OCI-LY1 (cell line): ENCODE measurements around the gene PNMA8B.

Experiments
- H2AFZ ChIP-seq: fragments of 200-600 bp; sonication (generic), shearing (Covaris generic); 2 replicates; pipeline ENCODE4 v1.6.0; 2014; ENCODE audit warnings: antibody characterized with exemption, mild to moderate bottlenecking, low read length
- H3F3A ChIP-seq: fragments of 200-600 bp; sonication (generic), shearing (Covaris generic); 2 replicates; pipeline ENCODE4 v1.6.0; 2014; ENCODE audit warnings: mild to moderate bottlenecking, antibody characterized with exemption, low read length, moderate library complexity; ENCODE audit not compliant: insufficient read depth
- H3K27ac ChIP-seq: fragments of 200-600 bp; sonication (generic); 2 replicates; pipeline ENCODE4 v1.5.1; 2014; ENCODE audit warnings: low read length, mixed run types, mild to moderate bottlenecking, low read depth; ENCODE audit not compliant: poor library complexity, severe bottlenecking
- H3K27me3 ChIP-seq: fragments of 200-600 bp; sonication (generic); 2 replicates; pipeline ENCODE4 v1.6.0; 2014; ENCODE audit warnings: antibody characterized with exemption, mild to moderate bottlenecking, low read length, moderate library complexity; ENCODE audit not compliant: insufficient read depth
- H3K36me3 ChIP-seq: fragments of 200-600 bp; sonication (generic); 2 replicates; pipeline ENCODE4 v1.6.1; 2014; ENCODE audit warnings: mild to moderate bottlenecking, antibody characterized with exemption, low read length, moderate library complexity, mixed read lengths; ENCODE audit not compliant: insufficient read depth
- H3K4me1 ChIP-seq: fragments of 200-600 bp; sonication (generic); 2 replicates; pipeline ENCODE4 v1.5.1; 2014; ENCODE audit warnings: mild to moderate bottlenecking, low read length, moderate library complexity; ENCODE audit not compliant: insufficient read depth, severe bottlenecking
- H3K4me2 ChIP-seq: fragments of 200-600 bp; sonication (generic), shearing (Covaris generic); 2 replicates; pipeline ENCODE4 v1.6.1; 2014; ENCODE audit warnings: low read length
- H3K4me3 ChIP-seq: fragments of 200-600 bp; sonication (generic); 2 replicates; pipeline ENCODE4 v1.5.1; 2014; ENCODE audit warnings: low read length, low read depth, mild to moderate bottlenecking, mixed read lengths; ENCODE audit not compliant: poor library complexity, severe bottlenecking
- H3K79me2 ChIP-seq: fragments of 200-600 bp; shearing (Covaris generic); 2 replicates; pipeline ENCODE4 v1.6.1; 2016; ENCODE audit warnings: mixed run types, low read length, mixed read lengths; ENCODE audit not compliant: insufficient read depth
- H3K9ac ChIP-seq: fragments of 200-600 bp; sonication (generic), shearing (Covaris generic); 2 replicates; pipeline ENCODE4 v1.6.1; 2014; ENCODE audit warnings: mild to moderate bottlenecking, low read length, mixed read lengths
- H3K9me2 ChIP-seq: fragments of 200-600 bp; sonication (generic), shearing (Covaris generic); 2 replicates; pipeline ENCODE4 v1.6.1; 2014; ENCODE audit warnings: low read depth, mild to moderate bottlenecking, low read length, mixed read lengths
- H3K9me3 ChIP-seq: fragments of 200-600 bp; shearing (Covaris generic); 2 replicates; pipeline ENCODE4 v1.6.1; 2014; ENCODE audit warnings: low read length, mixed read lengths
- H4K20me1 ChIP-seq: fragments of 200-600 bp; sonication (generic), shearing (Covaris generic); 2 replicates; pipeline ENCODE4 v1.6.0; 2016; ENCODE audit warnings: mild to moderate bottlenecking, low read length; ENCODE audit not compliant: insufficient read depth
- CTCF ChIP-seq: fragments of 200-600 bp; sonication (generic), shearing (Covaris generic); IDR thresholded peaks from 2 replicates; pipeline ENCODE4 v1.5.1; 2017; ENCODE audit warnings: mild to moderate bottlenecking, antibody characterized with exemption, low read length, moderate library complexity, mixed read lengths
- EZH2 ChIP-seq: fragments of 200-600 bp; sonication (generic), shearing (Covaris generic); IDR thresholded peaks from 2 replicates; pipeline ENCODE4 v1.8.0; 2017; ENCODE audit warnings: borderline replicate concordance, mixed run types, mild to moderate bottlenecking, antibody characterized with exemption, low read length, moderate library complexity, mixed read lengths

PNMA8B gene

DNA sequence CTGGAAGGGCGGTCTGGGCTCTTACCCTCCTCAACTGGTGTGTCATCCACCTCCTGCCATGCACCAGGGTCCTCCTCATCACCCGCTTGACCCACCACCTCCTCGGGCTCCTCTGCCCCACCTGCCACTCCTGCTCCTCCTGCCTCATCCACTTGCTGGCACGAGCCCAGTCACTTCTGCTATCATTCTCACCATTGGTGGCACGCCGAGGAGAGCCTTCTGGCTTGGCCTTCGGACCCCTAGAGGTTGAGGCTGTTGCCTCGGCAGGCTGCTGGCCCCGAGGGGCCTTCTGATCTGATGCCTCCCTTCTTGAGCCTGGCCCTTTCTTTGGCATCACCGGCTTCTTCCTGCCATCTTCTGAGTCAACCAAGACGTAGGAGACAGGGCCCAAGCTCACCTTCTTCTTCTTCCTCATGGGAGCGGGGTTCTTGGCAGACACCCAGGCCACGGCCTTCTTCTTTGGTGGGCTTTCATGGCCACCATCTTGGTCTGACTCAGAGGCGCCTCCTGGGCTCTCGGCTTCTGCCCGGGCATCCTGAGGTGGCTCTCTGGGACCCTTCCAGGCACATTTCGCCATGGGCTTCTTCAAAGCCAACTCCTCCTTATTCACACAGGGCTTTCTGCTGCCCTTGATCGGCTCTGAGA is 26.0 kb downstream of the PNMA8B start:
- Histone ChIP-seq H3K79me2 (no peaks in the 10 kb centered on the region), H3K9ac (no peak overlapping the region), H4K20me1 (no peaks in the 10 kb centered on the region), H3K9me3 (no peaks in the 10 kb centered on the region), H2AFZ (no peak overlapping the region), H3K36me3 (no peaks in the 10 kb centered on the region), H3K27ac (no peak overlapping the region), H3K4me3 (no peak overlapping the region), H3K9me2 (no peaks in the 10 kb centered on the region), H3K4me2 (no peak overlapping the region), H3F3A (no peaks in the 10 kb centered on the region), H3K4me1 (no peaks in the 10 kb centered on the region), H3K27me3 (peaks cover 21% of the 10 kb centered on the region; the same call in 1 of the 2 replicates)
- no peak for TF ChIP-seq EZH2
- TF ChIP-seq CTCF, result no peak

GRCh38 chr19:46466536-46467196 is 29.0 kb downstream of the PNMA8B start:
- Histone ChIP-seq H3K36me3 (no peaks in the 10 kb centered on the region), H3F3A (no peaks in the 10 kb centered on the region), H4K20me1 (no peaks in the 10 kb centered on the region), H3K4me1 (no peaks in the 10 kb centered on the region), H3K9me2 (no peaks in the 10 kb centered on the region), H3K9me3 (no peaks in the 10 kb centered on the region), H3K4me2 (no peak overlapping the region), H3K79me2 (no peaks in the 10 kb centered on the region), H3K27me3 (peaks cover 16% of the 10 kb centered on the region; the same call in 1 of the 2 replicates), H2AFZ (no peak overlapping the region), H3K9ac (no peak overlapping the region), H3K4me3 (no peak overlapping the region), H3K27ac (no peak overlapping the region)
- TF ChIP-seq CTCF (no peak), EZH2 (no peak)

DNA sequence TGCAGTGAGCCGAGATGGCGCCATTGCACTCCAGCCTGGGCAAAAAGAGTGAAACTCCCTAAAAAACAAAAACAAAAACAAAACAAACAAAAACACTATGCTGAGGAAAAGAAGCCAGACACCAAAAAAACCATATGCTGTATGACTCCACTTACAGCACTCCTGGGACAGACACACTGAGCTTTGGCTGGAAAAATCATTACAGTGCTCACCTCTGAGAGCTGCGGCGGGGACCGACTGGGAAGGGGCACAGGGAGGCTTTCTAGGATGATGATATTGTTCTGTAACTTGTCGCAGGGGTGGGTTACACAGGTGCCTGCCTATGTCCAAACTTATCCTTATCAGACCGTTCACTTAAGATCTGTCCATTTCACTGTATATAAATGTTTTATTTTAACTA is 32.2 kb downstream of the PNMA8B start:
- no peak overlapping the region for H3K27ac ChIP-seq
- H3K79me2 ChIP-seq, result no peaks in the 10 kb centered on the region
- no peak overlapping the region for H3K4me3 ChIP-seq
- H4K20me1 ChIP-seq, result no peaks in the 10 kb centered on the region
- H3K27me3 ChIP-seq, result 0 out of 2 replicates have a peak, but pooled peaks cover 10% of the 10 kb centered on the region
- no peaks in the 10 kb centered on the region for H3F3A ChIP-seq
- no peaks in the 10 kb centered on the region for H3K9me3 ChIP-seq
- H3K4me2 ChIP-seq, result no peak overlapping the region
- H3K9ac ChIP-seq, result no peak overlapping the region
- no peaks in the 10 kb centered on the region for H3K9me2 ChIP-seq
- H3K4me1 ChIP-seq, result no peaks in the 10 kb centered on the region
- no peak overlapping the region for H2AFZ ChIP-seq
- H3K36me3 ChIP-seq, result no peaks in the 10 kb centered on the region
- no peak for TF ChIP-seq EZH2
- TF ChIP-seq CTCF, result no peak
